Neural crest cell (in vitro differentiated cells): ENCODE data around the gene UBE2H. TPM values are rescaled to one million over a fixed set of nuclear protein-coding genes. Genes with fewer than 3 reads are reported as not detected.

Source experiments
- DNase-seq: peaks from one replicate; pipeline ENCODE4 v3.0.0; 2021; ENCODE audit warnings: low read depth, mixed read lengths, low spot score
- H3K27ac Mint-ChIP-seq: one replicate; pipeline ENCODE4 v1.8.0; 2021; ENCODE audit warnings: mild to moderate bottlenecking, mixed read lengths; ENCODE audit not compliant: unreplicated experiment
- H3K27me3 Mint-ChIP-seq: 2 replicates; pipeline ENCODE4 v1.8.0; 2021; ENCODE audit warnings: low read depth, mild to moderate bottlenecking, mixed read lengths
- H3K36me3 Mint-ChIP-seq: 2 replicates; pipeline ENCODE4 v1.8.0; 2021; ENCODE audit warnings: low read depth, mild to moderate bottlenecking, mixed read lengths
- H3K4me1 Mint-ChIP-seq: 2 replicates; pipeline ENCODE4 v1.8.0; 2021; ENCODE audit warnings: mixed read lengths
- H3K4me3 Mint-ChIP-seq: one replicate; pipeline ENCODE4 v1.8.0; 2021; ENCODE audit warnings: mild to moderate bottlenecking, mixed read lengths
- H3K9me3 Mint-ChIP-seq: 2 replicates; pipeline ENCODE4 v1.8.0; 2021; ENCODE audit warnings: mixed read lengths
- CTCF ChIP-seq: fragments of 200-600 bp; sonication (generic); conservative IDR thresholded peaks from 2 replicates; pipeline ENCODE4 v1.5.0; 2021; ENCODE audit warnings: antibody characterized with exemption, mild to moderate bottlenecking
- total RNA-seq: library from RNA; stranded (reverse); gene quantifications from 2 replicates; pipeline ENCODE4 v1.2.1, GENCODE V29; 2021

The UBE2H gene
- total RNA-seq, 1 donor from 2014 or later, result 43.4 TPM

- Mint-ChIP-seq H3K4me1 (peaks cover 11% of the 10 kb centered on the region), H3K27ac (peak overlapping the region; percentile 19), H3K36me3 (no peaks in the 10 kb centered on the region), H3K27me3 (no peaks in the 10 kb centered on the region), H3K4me3 (no peak overlapping the region), H3K9me3 (no peaks in the 10 kb centered on the region)
- no peak for DNase-seq
- TF ChIP-seq CTCF, result no peak
Observed at GRCh38 chr7:129889133-129889844, 63.5 kb downstream of the UBE2H start.

- no peak overlapping the region for H3K4me3 Mint-ChIP-seq
- TF ChIP-seq CTCF, result no peak
- no peaks in the 10 kb centered on the region for H3K9me3 Mint-ChIP-seq
- H3K27ac Mint-ChIP-seq, result no peak overlapping the region
- peaks cover 11% of the 10 kb centered on the region for H3K4me1 Mint-ChIP-seq
- no peaks in the 10 kb centered on the region for H3K36me3 Mint-ChIP-seq
- DNase-seq, result no peak
- no peaks in the 10 kb centered on the region for H3K27me3 Mint-ChIP-seq
Observed at GRCh38 chr7:129887865-129888264, 64.9 kb downstream of the UBE2H start.

GRCh38 chr7:129886818-129887186, 66.0 kb downstream of the UBE2H start:
- H3K4me1 Mint-ChIP-seq, result peaks cover 11% of the 10 kb centered on the region
- no peak for DNase-seq
- no peaks in the 10 kb centered on the region for H3K36me3 Mint-ChIP-seq
- H3K4me3 Mint-ChIP-seq, result no peak overlapping the region
- no peaks in the 10 kb centered on the region for H3K9me3 Mint-ChIP-seq
- no peak for TF ChIP-seq CTCF
- H3K27ac Mint-ChIP-seq, result no peak overlapping the region
- H3K27me3 Mint-ChIP-seq, result no peaks in the 10 kb centered on the region

GRCh38 chr7:129886167-129886817, 66.5 kb downstream of the UBE2H start:
- no peak overlapping the region for H3K4me3 Mint-ChIP-seq
- H3K9me3 Mint-ChIP-seq, result no peaks in the 10 kb centered on the region
- no peak overlapping the region for H3K27ac Mint-ChIP-seq
- no peaks in the 10 kb centered on the region for H3K27me3 Mint-ChIP-seq
- peaks cover 11% of the 10 kb centered on the region for H3K4me1 Mint-ChIP-seq
- TF ChIP-seq CTCF, result no peak
- DNase-seq, result no peak
- no peaks in the 10 kb centered on the region for H3K36me3 Mint-ChIP-seq

- H3K27ac Mint-ChIP-seq, result no peak overlapping the region
- no peaks in the 10 kb centered on the region for H3K27me3 Mint-ChIP-seq
- peaks cover 11% of the 10 kb centered on the region for H3K4me1 Mint-ChIP-seq
- H3K36me3 Mint-ChIP-seq, result peaks cover 3% of the 10 kb centered on the region
- no peaks in the 10 kb centered on the region for H3K9me3 Mint-ChIP-seq
- DNase-seq, result no peak
- TF ChIP-seq CTCF, result no peak
- H3K4me3 Mint-ChIP-seq, result no peak overlapping the region
Observed at GRCh38 chr7:129884495-129884894, 68.3 kb downstream of the UBE2H start.
